ENCODE results near the gene BPTF.
A peak's percentile ranks its signal among the peaks of the same experiment; 100 is the strongest.
"Not testable (repeated sequence)": the region's sequence is repeated elsewhere in the genome, so short reads cannot be mapped to it uniquely, and the experiment has no call there.

BPTF gene

GRCh38 chr17:67963145-67963572 lies 137.9 kb downstream of the BPTF start:
- peak; percentile 60 for DNase-seq (ENCODE audit: low read depth)

GRCh38 chr17:67970783-67971182 lies 145.5 kb downstream of the BPTF start:
- DNase-seq (ENCODE audit: low read depth) = no peak

DNA sequence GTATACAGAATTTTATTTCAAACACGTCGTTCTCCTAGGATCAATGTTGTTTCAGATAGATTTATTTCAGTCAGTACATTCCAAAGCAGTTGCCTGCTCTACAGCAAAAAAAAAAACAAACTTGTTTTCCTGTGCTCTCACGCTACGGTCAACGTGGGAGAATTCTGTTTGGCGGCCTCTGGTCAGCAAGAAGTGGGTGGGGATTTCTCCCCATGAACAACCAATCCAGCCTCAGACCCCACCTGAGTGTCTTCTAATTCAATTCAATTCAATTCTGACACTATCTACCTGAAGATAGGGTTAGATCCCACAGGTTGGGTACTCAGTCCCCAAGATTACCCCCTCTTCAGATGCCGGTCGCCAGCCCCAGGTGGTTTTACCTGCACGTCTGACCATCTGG lies 148.9 kb downstream of the BPTF start:
- no peak for DNase-seq (ENCODE audit: low read depth)

GRCh38 chr17:67974598-67975066 lies 149.3 kb downstream of the BPTF start:
- no peak for DNase-seq (ENCODE audit: low read depth)

- not testable (repeated sequence) for DNase-seq (ENCODE audit: low read depth)
Observed at GRCh38 chr17:67976306-67976705, 151.0 kb downstream of the BPTF start.

- DNase-seq (ENCODE audit: low read depth) = no peak
Observed at GRCh38 chr17:67980456-67980855, 155.2 kb downstream of the BPTF start.

DNA sequence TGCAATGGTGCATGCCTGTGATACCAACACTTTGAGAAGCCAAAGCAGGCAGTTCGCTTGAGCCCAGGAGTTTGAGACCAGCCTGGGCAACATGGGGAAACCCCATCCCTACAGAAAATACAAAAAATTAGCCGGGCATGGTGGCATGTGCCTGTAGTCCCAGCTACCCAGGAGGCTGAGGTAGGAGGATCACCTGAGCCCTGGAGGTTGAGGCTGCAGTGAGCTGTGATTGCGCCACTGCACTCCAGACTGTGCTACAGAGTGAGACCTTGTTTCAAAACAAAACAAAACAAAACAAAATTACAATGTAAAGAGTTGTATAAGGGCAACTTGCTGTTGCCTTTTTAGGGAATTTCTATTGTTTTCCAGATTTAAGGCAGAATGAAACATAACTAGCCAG lies 155.6 kb downstream of the BPTF start:
- not testable (repeated sequence) for DNase-seq (ENCODE audit: low read depth)

- no peak for DNase-seq (ENCODE audit: low read depth)
Observed at GRCh38 chr17:67982034-67982640, 156.8 kb downstream of the BPTF start.

DNA sequence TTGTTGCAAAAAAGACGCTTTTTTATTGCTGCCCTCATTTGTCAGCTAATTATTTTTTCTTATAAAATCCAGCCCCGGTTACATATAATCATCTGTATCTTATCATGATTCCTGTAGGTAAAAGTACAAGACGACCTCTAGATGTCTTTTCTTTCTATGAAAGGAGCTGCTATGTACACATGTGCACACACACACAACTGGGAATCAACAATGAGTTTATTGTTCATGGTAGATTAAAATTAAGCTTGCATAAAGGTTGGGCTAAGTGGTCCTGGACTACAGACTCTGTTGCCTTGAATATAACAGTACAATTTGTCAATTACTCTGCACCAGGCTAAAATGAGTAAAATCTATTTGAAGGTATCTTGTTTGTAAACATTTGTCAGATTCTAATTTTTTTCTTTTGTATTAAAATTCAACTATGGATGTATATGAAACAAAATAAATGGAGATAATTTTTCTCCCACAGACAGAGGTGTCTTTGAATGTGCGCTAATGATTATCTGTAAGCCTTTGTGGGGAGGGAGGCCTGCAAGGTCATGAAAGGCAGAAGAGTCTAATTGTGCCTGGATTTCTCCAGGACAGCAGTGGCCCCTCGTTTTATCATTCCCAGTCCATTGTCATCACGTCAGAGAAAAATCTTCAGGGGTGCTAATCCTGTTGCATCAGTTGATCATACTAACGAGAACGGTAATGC lies 157.5 kb downstream of the BPTF start:
- no peak for DNase-seq (ENCODE audit: low read depth)

DNA sequence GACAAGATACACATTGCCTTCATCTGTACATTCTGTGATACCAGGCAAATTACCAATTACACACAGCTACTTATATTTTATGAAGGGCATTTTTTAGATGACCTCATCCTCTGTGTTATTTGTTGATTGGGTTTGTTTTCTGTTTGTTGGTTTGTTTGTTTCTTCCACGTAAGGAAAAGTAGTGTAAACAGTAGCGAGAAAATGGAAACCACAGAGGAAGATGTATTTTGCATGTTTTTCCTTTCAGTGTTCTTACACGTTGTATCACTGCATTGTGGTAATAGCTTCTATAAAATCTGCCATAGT lies 158.0 kb downstream of the BPTF start:
- DNase-seq (ENCODE audit: low read depth) = no peak

GRCh38 chr17:67990909-67991308 lies 165.6 kb downstream of the BPTF start:
- DNase-seq (ENCODE audit: low read depth) = no peak

- DNase-seq (ENCODE audit: low read depth) = peak; percentile 55
Observed at GRCh38 chr17:67992548-67993152, 167.3 kb downstream of the BPTF start.

- DNase-seq (ENCODE audit: low read depth) = peak; percentile 79
Observed at GRCh38 chr17:67993153-67993997, 168.1 kb downstream of the BPTF start.

DNA sequence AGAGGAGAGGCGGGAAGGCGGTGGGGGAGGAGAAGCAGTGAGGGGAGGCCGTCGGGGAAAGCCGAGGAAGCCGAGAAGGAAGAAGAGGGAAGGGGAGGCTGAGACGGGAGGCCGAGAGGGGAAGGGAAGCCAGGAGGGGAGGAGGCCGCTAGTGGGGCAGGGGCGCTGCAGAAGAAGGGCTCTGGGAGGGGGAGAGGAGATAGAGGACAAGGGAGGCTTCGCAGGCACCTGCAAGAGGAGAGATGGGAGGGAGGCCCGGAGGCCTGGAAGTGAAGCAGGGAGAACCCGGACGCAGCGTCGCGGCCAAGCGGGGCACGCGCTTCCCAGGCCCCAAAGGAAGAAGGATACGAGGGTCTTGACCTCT lies 168.7 kb downstream of the BPTF start:
- peak; percentile 18 for DNase-seq (ENCODE audit: low read depth)

DNA sequence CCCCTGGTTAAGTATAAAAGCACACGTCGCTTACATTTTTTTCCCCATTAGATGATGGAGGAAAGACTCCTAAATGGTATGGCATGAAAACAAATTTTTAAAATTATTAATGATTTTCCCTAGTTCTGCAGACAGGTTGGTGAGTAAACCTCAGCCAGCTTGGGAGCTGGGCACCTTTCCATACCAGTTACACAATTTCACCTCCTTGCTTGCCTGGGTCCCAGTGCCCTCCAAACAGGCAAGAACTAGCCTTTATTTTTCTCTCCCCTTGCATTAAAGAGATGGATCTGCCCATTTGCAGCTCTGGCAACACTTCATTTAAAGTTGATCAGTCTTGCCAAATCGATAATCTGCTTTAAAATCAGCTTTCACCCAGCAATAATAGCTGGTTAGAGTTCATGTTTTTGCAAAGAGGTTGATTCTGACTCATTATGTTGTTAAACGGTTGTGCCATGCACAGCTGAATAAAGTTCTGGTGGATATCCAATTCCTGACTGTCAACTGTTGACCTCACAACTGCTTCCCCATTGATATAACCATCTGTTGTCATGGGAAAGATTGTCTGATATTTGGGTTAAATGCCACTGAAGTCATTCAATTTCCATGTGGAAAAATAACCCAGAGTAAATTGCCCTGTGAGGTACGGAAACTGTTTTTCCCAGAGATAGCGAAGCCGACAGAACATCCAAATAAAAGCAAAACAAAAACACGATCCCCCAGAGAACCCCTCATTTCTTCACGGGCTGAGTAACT lies 169.7 kb downstream of the BPTF start:
- DNase-seq (ENCODE audit: low read depth) = peak; percentile 89

DNA sequence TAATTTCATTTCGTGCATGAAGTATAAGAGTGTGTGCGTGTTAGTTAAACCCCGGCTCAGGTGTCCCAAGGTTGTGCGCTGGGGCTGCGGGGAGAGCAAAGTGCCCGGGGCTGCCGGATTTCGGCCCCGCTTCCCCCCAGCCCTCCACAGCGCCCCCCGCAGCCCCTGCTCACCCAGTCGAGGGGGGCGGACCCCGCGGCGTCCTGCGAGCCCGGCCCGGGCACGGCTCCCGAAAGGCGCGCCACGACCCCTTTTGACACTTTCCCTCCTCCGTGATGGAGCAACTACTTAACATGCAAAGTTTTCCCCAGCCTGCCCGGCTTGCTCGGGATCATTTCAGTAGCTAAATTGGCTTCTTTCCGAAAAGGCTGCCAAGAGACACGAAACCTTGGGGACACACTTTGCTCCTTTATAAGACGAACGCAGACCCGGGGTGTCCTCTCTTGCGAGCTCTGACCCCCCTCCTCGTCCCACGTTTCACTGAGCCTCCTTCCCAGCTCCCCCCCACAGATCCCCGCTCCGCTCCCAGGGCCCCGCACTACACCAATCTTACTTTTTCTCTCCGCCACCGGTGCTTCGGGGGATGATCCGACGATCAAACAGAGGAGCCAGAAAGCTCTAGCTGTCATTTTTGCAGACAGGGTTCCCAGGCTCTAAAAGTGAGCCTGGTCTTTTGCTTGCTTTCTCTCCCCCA lies 170.4 kb downstream of the BPTF start:
- peak; percentile 12 for DNase-seq (ENCODE audit: low read depth)

DNA sequence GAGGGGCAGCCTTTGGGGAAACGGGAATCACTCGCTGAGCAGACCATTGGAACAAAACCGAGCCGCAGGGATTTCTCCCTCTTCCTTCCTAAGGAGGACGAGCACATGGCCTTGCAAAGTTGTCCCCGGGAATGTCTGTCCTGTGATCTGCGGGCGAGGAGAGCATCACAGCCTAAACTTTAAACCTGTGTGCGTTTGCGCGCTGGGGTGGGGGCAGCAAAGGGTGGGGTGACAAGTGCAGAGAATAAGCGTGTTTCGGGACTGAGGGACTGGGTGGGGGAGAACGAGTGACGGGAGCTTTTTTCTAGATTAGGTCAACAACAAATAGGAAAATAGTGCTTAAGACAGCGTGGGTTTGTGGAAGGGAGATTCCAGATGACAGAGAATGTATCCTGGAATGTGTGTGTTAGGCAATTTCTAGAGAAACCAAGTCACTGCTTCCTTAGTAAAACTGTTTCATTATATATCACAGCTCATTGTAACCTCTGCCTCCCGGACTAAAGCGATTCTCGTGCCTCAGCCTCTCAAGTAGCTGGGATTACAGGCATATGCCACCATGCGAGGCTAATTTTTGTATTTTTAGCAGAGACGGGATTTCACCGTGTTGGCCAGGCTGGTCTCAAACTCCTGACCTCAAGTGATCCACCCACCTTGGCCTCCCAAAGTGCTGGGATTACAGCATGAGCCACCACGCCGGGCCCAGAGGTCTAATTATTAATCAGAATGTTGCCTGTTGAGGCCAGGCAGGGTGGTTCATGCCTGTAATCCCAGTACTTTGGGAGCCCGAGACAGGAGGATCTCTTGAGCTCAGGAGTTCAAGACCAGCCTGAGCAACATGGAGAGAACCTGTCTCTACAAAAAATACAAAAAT lies 171.2 kb downstream of the BPTF start, which contains the start of gene C17orf58:
Gene C17orf58, minus strand, starts transcription at position 169 of the 871 bp plus-strand sequence. CDS start 271 bp downstream, outside the sequence.
- peak; percentile 85 for DNase-seq (ENCODE audit: low read depth)

GRCh38 chr17:67998466-67998865 lies 173.2 kb downstream of the BPTF start:
- DNase-seq (ENCODE audit: low read depth) = no peak

- DNase-seq (ENCODE audit: low read depth) = no peak
Observed at GRCh38 chr17:67999291-67999911, 174.1 kb downstream of the BPTF start.

DNA sequence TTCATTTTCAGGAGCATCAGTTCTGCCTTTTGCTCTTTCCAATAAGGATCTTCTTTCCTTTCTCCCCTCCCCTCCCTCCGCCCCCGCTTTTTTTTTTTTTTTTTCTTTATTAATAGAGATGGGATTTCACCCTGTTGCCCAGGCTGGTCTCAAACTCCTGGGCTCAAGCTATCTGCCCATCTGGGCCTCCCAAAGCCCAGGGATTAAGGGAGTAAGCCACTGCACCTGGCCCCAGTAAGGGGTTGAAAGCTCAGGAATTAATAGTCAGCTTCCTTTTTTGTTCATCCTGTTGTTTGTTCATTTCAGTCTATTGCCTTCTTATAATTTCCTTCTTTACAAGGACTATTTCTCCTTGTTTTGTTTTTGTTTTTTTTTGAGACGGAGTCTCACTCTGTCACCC lies 178.9 kb downstream of the BPTF start:
- no peak for DNase-seq (ENCODE audit: low read depth)

Data from amniotic epithelial cell (primary cell).